GM19328 (cell line): ENCODE data around the gene B3GALNT2.
"Not testable (repeated sequence)": the region's sequence is repeated elsewhere in the genome, so short reads cannot be mapped to it uniquely, and the experiment has no call there.

ENCODE experiments used
- ATAC-seq: cut with Tn5 transposase; IDR thresholded peaks from one replicate; pipeline ENCODE4 v1.9.1; 2021; ENCODE audit warnings: mild to moderate bottlenecking, moderate library complexity; ENCODE audit not compliant: unreplicated experiment

Gene B3GALNT2

GRCh38 chr1:235504122-235504493, at the start of gene B3GALNT2:
B3GALNT2 (minus strand) TSS chr1:235504452; CDS start chr1:235504252, 200 bp downstream.
- ATAC-seq = peak; percentile 42

DNA sequence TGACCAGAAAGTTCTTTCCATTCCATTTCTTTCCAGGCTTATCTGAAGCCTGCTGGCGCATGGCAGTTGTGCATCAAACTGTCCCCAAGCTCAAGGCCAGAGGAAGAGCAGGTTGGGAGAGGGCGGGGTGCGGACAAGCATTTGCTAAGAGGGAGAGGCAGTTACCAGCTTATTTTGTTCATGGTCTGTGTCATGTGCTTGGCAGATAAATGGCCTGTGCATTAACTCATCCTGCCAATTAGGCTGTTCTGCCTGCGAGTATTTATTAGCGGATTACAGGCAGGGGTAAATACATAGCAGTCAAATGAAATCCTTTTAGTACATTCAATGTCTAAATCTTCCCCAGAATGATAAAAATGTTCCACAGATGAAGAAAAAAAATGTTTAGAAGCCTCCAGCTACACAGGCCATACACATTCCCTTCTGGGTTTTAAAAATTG, 48.9 kb upstream of the B3GALNT2 start:
- ATAC-seq = no peak

DNA sequence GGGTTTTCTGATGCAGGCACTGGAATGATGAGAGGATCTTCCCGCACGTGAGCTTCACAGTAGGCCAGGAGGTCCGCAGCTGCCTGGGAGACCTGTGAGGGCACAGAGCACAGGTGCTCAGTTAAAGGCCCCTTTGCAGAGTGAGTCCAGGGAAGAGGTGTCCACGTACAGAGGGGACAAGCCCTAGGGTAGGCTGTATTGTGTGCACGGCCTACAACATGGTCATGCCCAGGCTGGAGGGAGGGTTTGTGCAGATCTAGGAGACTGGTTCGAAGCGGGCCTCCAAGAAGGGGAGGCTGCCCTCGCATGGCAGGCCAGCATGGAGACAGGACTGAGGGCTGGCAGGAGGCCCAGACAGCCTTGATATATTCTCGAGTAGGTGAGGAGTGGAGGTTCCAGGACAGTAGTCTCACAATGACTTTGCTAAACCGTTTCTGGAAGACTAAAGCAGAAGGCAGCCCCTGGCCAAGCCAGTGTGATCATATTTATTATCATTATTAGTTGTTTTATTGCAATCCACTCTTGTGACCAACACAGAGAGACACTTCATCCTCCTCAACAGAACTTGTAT, 48.0 kb upstream of the B3GALNT2 start:
- ATAC-seq = no peak

DNA sequence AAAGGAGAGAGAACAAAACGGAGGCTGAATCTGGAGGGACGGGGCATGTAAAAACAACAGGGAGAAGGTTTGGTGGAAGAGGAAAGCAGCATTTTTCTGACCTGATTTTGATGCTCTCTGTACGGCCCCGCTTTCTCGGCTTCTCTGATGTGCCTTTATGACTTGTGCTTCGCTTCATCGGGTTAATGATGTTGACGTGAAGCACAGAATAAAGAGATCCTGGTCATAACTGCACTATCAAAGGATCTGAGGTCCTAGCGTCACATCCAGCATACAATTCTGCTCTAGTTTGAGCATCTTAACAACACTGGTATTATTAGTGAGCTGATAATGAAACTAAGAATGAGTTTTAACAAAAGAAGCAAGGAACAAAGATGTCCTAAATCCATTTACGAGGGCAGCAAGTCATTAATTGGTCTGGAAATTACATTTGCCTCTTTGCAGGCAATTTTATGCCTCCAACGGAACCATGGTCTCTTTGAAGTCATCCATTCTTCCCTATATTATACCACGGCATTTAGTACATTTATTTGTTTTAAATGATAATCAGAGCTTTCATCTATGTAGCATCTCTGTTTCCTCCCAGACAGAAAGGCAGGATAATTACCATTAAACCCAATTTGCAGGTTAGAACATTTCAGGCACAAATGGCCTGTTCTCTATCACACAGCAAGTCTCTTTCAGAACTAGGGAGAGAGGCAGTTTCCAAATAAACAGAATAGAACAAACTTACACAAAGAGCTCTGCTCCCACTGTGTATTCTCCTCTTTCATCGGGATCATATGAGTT, 45.3 kb upstream of the B3GALNT2 start:
- ATAC-seq = no peak

- ATAC-seq = not testable (repeated sequence)
These were observed 42.3 kb upstream of the B3GALNT2 start for GRCh38 chr1:235546369-235547155.

DNA sequence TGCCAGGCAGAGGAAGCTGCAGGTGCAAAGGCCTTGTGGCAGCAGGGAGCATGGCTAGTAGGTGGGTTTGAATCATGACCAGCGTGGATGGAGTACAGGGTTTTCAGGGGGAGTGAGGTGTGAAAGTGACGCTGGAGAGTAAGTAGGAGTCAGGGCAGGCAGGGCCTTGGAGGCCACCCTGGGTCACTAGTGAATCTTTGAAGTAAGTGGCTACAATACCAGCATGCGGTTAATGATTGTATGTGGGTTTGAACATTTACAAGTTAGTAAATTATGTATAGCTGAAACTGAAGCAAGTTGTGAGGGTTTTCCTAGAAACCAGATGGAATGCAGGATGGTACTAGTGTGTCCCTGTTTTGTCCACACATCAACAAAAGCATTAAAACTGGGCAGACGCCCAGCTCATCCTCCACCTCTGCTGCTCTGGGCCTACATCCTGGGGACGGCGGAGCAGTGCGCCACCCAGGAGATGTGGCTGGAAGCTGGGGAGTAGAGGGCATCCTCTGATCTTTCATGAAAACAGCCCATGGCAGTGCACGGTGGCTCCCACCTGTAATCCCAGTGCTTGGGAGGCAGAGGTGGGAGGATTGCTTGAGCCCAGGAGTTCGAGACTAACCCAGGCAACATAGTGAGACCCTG, 41.2 kb upstream of the B3GALNT2 start:
- ATAC-seq = no peak

DNA sequence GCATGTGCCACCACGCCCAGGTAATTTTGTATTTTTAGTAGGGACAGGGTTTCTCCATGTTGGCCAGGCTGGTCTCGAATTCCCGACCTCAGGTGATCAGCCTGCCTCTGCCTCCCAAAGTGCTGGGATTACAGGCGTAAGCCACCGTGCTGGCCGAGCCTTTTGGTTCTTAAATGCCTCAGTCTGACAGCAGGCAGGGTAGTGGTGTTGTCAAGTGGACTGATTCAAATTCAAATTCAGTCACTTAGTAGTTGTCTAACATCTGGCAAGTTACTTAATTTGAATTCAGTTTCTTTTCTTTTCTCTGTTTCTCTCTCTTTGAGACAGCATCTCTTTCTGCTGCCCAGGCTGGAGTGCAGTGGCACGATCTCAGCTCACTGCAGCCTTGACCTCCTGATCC, 38.6 kb upstream of the B3GALNT2 start:
- not testable (repeated sequence) for ATAC-seq

GRCh38 chr1:235533476-235534168, 29.4 kb upstream of the B3GALNT2 start:
- ATAC-seq = no peak

DNA sequence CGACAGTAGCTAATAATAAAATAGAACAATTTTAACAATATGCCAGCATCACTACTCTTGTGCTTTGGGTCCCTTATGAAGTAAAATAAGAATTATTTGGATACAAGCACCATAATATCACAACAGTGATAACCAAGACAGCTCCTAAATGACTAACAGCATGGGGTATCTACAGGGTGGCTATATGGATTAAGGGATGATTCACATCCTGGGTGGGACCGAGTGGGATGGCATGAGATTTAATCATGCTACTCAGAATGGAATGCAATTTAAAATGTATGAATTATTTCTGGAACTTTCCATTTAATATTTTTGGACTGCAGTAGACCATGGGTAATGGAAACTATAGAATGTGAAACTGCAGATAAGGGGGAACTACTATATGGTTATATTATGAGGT, 28.1 kb upstream of the B3GALNT2 start:
- ATAC-seq = no peak

GRCh38 chr1:235527196-235527814, 23.1 kb upstream of the B3GALNT2 start:
- no peak for ATAC-seq

DNA sequence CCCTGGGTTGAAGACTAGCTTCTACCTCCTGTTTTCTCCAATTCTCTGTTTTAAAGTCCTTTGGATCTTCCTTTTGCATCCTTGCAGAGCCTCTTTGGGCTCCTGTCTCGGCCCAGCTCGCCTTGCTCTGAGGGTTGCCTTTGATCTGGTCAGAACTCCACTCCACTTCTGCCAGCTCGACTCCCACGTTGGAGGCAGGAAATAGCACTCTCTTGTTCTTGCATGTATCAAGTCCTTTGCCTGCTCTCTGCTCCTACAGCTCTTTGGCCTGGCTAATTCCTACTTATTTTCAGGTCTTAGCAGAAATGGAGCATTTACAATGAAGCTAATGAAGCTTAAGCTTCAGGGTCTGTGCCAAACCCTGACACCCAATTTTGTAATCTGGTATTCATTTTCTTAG, 21.1 kb upstream of the B3GALNT2 start:
- ATAC-seq = no peak

- ATAC-seq = no peak
These were observed 12.7 kb upstream of the B3GALNT2 start for GRCh38 chr1:235516862-235517446.

DNA sequence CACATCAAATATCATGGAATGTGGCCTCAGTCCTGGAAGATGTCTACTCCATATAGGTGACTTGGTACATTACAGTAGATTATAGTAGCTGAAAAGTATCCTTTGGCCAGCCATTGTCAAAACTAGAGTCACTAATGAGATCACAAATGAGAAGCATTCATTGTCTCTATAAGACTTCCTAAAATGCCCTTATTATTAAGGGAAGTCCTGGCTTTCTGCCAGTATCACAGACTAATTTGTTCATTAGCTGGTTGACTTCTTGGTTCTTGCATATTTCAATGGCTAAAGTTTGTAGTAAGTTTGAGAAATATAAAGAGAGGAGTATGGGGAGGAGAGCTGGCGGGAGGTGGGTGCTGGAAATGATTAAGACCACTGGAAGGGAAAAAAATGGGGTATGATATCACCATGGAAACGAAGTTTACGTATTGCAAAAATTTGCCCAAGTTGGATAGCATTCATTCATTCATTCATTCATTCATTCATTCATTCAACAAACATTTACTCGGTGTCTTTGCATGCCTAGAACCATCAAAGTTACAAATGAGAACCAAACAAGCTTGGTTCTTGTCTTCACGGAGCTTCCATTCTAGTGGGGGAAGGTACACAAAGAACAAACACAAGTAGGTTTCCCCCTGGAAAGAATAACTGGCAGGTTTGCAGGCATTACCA, 11.7 kb upstream of the B3GALNT2 start:
- no peak for ATAC-seq

GRCh38 chr1:235513495-235514366, 9.5 kb upstream of the B3GALNT2 start:
- ATAC-seq = no peak

- ATAC-seq = no peak
These were observed 7.4 kb upstream of the B3GALNT2 start for GRCh38 chr1:235511470-235512240.

DNA sequence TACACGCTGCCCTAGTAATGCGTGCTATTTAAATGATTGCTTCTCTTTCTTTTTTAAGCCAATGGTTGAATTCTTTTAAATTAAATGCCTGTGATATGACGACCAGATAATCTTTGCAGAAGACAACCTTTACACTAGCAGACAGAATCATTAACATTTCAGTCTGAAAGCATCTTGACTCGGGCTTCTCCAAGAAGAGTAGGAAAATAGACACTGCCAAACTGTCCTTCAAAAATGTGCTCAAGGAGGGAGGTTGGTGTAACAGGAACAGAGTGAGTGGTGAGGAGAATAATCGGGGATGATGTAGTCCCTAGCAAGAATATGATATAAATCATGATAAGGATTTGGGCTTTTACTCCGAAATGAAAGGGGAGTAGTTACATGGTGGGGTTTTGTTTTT, 6.6 kb upstream of the B3GALNT2 start:
- ATAC-seq = no peak

- ATAC-seq = no peak
These were observed 3.4 kb upstream of the B3GALNT2 start for GRCh38 chr1:235507623-235508022.
